GM06990 (cell line): ENCODE results near the gene KRTAP10-10.

Experiments
- DNase-seq: peaks from one replicate; pipeline ENCODE4 v3.0.0-alpha.2; 2011; ENCODE audit not compliant: insufficient read length; ENCODE audit errors: extremely low read depth
- H3K27me3 ChIP-seq: replicated peaks from 2 replicates; pipeline ENCODE4 v1.6.0; 2011; ENCODE audit warnings: low read length; ENCODE audit not compliant: control insufficient read depth, insufficient read depth
- H3K36me3 ChIP-seq: 2 replicates; pipeline ENCODE4 v1.5.1; 2011; ENCODE audit warnings: low read length; ENCODE audit not compliant: control insufficient read depth, insufficient read depth
- H3K4me3 ChIP-seq: replicated peaks from 2 replicates; pipeline ENCODE4 v1.5.1; 2011; ENCODE audit warnings: low read depth, mild to moderate bottlenecking, control low read depth, low read length
- CTCF ChIP-seq: IDR thresholded peaks from 2 replicates; pipeline ENCODE4 v1.5.1; 2011; ENCODE audit warnings: low read length, control low read depth, mild to moderate bottlenecking, inconsistent platforms; ENCODE audit not compliant: insufficient read depth, poor library complexity, severe bottlenecking

Gene KRTAP10-10

GRCh38 chr21:44592446-44593311, 44.5 kb upstream of the KRTAP10-10 start, which contains the start of gene KRTAP10-6:
TSS of gene KRTAP10-6 (minus strand) at chr21:44592505. CDS start at chr21:44592484, 21 bp downstream.
- no peak for TF ChIP-seq CTCF
- no peak for DNase-seq
- Histone ChIP-seq H3K36me3 (no peaks in the 10 kb centered on the region), H3K4me3 (no peak within 1 kb of the TSS), H3K27me3 (no peaks in the 10 kb centered on the region)

- H3K4me3 ChIP-seq: no peak overlapping the region
- H3K36me3 ChIP-seq: no peaks in the 10 kb centered on the region
- TF ChIP-seq CTCF: no peak
- H3K27me3 ChIP-seq: no peaks in the 10 kb centered on the region
- no peak for DNase-seq
Observed at GRCh38 chr21:44593598-44594405, 43.4 kb upstream of the KRTAP10-10 start.

GRCh38 chr21:44594406-44594916, 42.7 kb upstream of the KRTAP10-10 start:
- H3K27me3 ChIP-seq: no peaks in the 10 kb centered on the region
- no peak for TF ChIP-seq CTCF
- no peak for DNase-seq
- H3K36me3 ChIP-seq: no peaks in the 10 kb centered on the region
- no peak overlapping the region for H3K4me3 ChIP-seq

GRCh38 chr21:44595524-44595923, 41.6 kb upstream of the KRTAP10-10 start:
- Histone ChIP-seq H3K36me3 (no peaks in the 10 kb centered on the region), H3K4me3 (no peak overlapping the region), H3K27me3 (no peaks in the 10 kb centered on the region)
- no peak for DNase-seq
- TF ChIP-seq CTCF: no peak

GRCh38 chr21:44596068-44596725, 41.0 kb upstream of the KRTAP10-10 start:
- DNase-seq: no peak
- Histone ChIP-seq H3K36me3 (no peaks in the 10 kb centered on the region), H3K27me3 (no peaks in the 10 kb centered on the region), H3K4me3 (no peak overlapping the region)
- no peak for TF ChIP-seq CTCF
